K562 (cell line): Measurements from ENCODE around the gene OSBPL1A. TPM values are rescaled to one million over a fixed set of nuclear protein-coding genes. Genes with fewer than 3 reads are reported as not detected.

Experiments used
- ATAC-seq: fragments of 200-7000 bp; cut with Tn5 transposase; 3 replicates; pipeline ENCODE4 v1.9.1; 2020; ENCODE audit warnings: moderate library complexity
- BruUV-seq: library from RNA; stranded (reverse); fragments of 400-500 nt; replicated peaks from 2 replicates; lab custom pipeline; 2021; lab: Mats Ljungman, UMichigan
- CTCF ChIA-PET: fragments of 300-600 bp; formaldehyde crosslinking; extraction: SDS; loops from one replicate; lab custom pipeline; 2021; ENCODE audit warnings: low intra/inter-chr PET ratio; lab: Yijun Ruan, JAX
- POLR2A ChIA-PET: fragments of 300-600, 350-650 bp; sonication (Branson Sonifier 250); formaldehyde crosslinking; extraction: SDS; loops from one replicate; lab custom pipeline; 2021; ENCODE audit warnings: antibody characterized with exemption, inconsistent platforms; lab: Yijun Ruan, JAX
- DNase-seq, 4 experiments: peaks; one replicate each; pipeline versions ENCODE4 v3.0.0 to v3.0.0-alpha.2; 2011 to 2018; ENCODE audit warnings: low spot score in 3 of 4, mixed read lengths in 3 of 4; ENCODE audit errors: extremely low read depth in 1 of 4
- FAIRE-seq: peaks from 2 replicates; lab custom pipeline; 2011; peaks lifted over from hg19 to GRCh38; lab: Jason Lieb, UNC
- H2AFZ ChIP-seq: 2 replicates; pipeline ENCODE4 v1.6.0; 2011; ENCODE audit warnings: low read depth, low read length, control low read depth, inconsistent platforms
- H3K27ac ChIP-seq: fragments of 200-600 bp; 3 replicates; pipeline ENCODE4 v1.8.0; 2011; ENCODE audit warnings: low read depth, mild to moderate bottlenecking, control low read depth, inconsistent platforms, low read length, moderate library complexity, mixed read lengths; ENCODE audit errors: extremely low read depth
- H3K27me3 ChIP-seq, 2 experiments: fragments of 300-600 bp in 1 of 2; 2 replicates in 1 of 2; 3 replicates in 1 of 2; pipeline versions ENCODE4 v1.6.0 to v1.8.0; 2011; ENCODE audit warnings: inconsistent platforms in 2 of 2, low read length in 2 of 2, mild to moderate bottlenecking in 1 of 2, mixed read lengths in 1 of 2, moderate library complexity in 1 of 2; ENCODE audit not compliant: control insufficient read depth in 2 of 2, insufficient read depth in 2 of 2
- H3K36me3 ChIP-seq: fragments of 300-600 bp; 3 replicates; pipeline ENCODE4 v1.8.0; 2011; ENCODE audit warnings: mild to moderate bottlenecking, low read length, inconsistent platforms; ENCODE audit not compliant: control insufficient read depth, insufficient read depth
- H3K4me1 ChIP-seq, 2 experiments: fragments of 200-600 bp in 1 of 2; replicated peaks in 1 of 2; 2 replicates in 1 of 2; 3 replicates in 1 of 2; pipeline versions ENCODE4 v1.5.1 to v1.8.0; 2011; ENCODE audit warnings: inconsistent platforms in 2 of 2, low read length in 2 of 2, mild to moderate bottlenecking in 1 of 2, mixed read lengths in 1 of 2, moderate library complexity in 1 of 2; ENCODE audit not compliant: control insufficient read depth in 2 of 2, insufficient read depth in 2 of 2
- H3K4me2 ChIP-seq: 2 replicates; pipeline ENCODE4 v1.6.1; 2011; ENCODE audit warnings: low read length, control low read depth, inconsistent platforms, mixed read lengths; ENCODE audit not compliant: insufficient read depth
- H3K4me3 ChIP-seq: fragments of 200-600 bp; sonication (generic), shearing (Covaris generic); 2 replicates; pipeline ENCODE4 v1.5.1; 2016; ENCODE audit warnings: control low read depth, inconsistent platforms
- H3K79me2 ChIP-seq: fragments of 200-600 bp; 3 replicates; pipeline ENCODE4 v1.8.0; 2011; ENCODE audit warnings: low read length, inconsistent platforms; ENCODE audit not compliant: control insufficient read depth, insufficient read depth
- H3K9ac ChIP-seq, 2 experiments: 2 replicates each; pipeline versions ENCODE4 v1.6.0 to v1.6.1; 2011; ENCODE audit warnings: low read depth in 2 of 2, low read length in 2 of 2, control low read depth in 1 of 2, inconsistent platforms in 1 of 2, mild to moderate bottlenecking in 1 of 2, mixed read lengths in 1 of 2; ENCODE audit not compliant: insufficient read depth in 1 of 2
- H3K9me1 ChIP-seq: one replicate; pipeline ENCODE4 v1.6.0; 2011; ENCODE audit warnings: inconsistent platforms, mild to moderate bottlenecking, low read length, moderate library complexity; ENCODE audit not compliant: control insufficient read depth, insufficient read depth
- H3K9me3 ChIP-seq: replicated peaks from 2 replicates; pipeline ENCODE4 v1.5.1; 2011; ENCODE audit warnings: low read depth, low read length, inconsistent platforms; ENCODE audit not compliant: control insufficient read depth, insufficient read depth
- H4K20me1 ChIP-seq: replicated peaks from 2 replicates; pipeline ENCODE4 v1.6.1; 2011; ENCODE audit warnings: low read length, inconsistent platforms, mixed read lengths; ENCODE audit not compliant: control insufficient read depth, insufficient read depth
- CBX2 ChIP-seq: fragments of 200-600 bp; sonication (generic); IDR thresholded peaks from one replicate; pipeline ENCODE4 v1.6.1; 2012; ENCODE audit warnings: mild to moderate bottlenecking, low read length, inconsistent platforms; ENCODE audit not compliant: insufficient read depth, poor library complexity, severe bottlenecking
- KLF10 ChIP-seq: fragments of 250-450 bp; sonication (Bioruptor Pico); IDR thresholded peaks from 2 replicates; pipeline ENCODE4 v1.6.1; 2021; ENCODE audit warnings: matching md5 sums
- L3MBTL2 ChIP-seq: fragments of 450-650 bp; IDR thresholded peaks from 2 replicates; pipeline ENCODE4 v1.6.1; 2016; ENCODE audit warnings: mild to moderate bottlenecking, moderate library complexity
- MEF2A ChIP-seq: IDR thresholded peaks from 2 replicates; pipeline ENCODE4 v1.6.1; 2011; ENCODE audit warnings: low read depth, mild to moderate bottlenecking, low read length, moderate library complexity; ENCODE audit not compliant: control insufficient read depth
- MIER1 ChIP-seq: fragments of 450-650 bp; IDR thresholded peaks from 2 replicates; pipeline ENCODE4 v1.6.1; 2016; ENCODE audit warnings: antibody characterized with exemption, mild to moderate bottlenecking, low read depth
- RUNX1 ChIP-seq: sonication (generic); IDR thresholded peaks from 2 replicates; pipeline ENCODE4 v1.6.1; 2016; ENCODE audit warnings: antibody characterized with exemption, low read depth
- ZKSCAN8 ChIP-seq: fragments of 200-800 bp; sonication (Bioruptor generic); IDR thresholded peaks from 2 replicates; pipeline ENCODE4 v1.6.1; 2016; ENCODE audit warnings: missing genetic modification characterization, missing compliant biosample characterization
- ZNF592 ChIP-seq: fragments of 450-650 bp; IDR thresholded peaks from 2 replicates; pipeline ENCODE4 v1.6.1; 2017; ENCODE audit warnings: antibody characterized with exemption, mild to moderate bottlenecking
- ZNF696 ChIP-seq: fragments of 250-450 bp; sonication (Bioruptor Pico); conservative IDR thresholded peaks from 2 replicates; pipeline ENCODE4 v1.4.0; 2020; ENCODE audit warnings: mild to moderate bottlenecking, moderate library complexity
- WGBS: fragments of 100-300 bp; shearing (Covaris generic); methylation state at CpG from one replicate; pipeline ENCODE4 v1.1.6; 2016; ENCODE audit warnings: low coverage, mixed read lengths; ENCODE audit not compliant: insufficient coverage; ENCODE audit errors: missing lambda C conversion rate; 5-methylcytosine and 5-hydroxymethylcytosine counted together
- in situ Hi-C: fragments of 300-500 bp; cut with MboI; formaldehyde crosslinking; loops from 4 replicates; pipeline ENCODE4 v1.15.0; 2018; ENCODE audit warnings: inconsistent platforms, mixed read lengths
- intact Hi-C: fragments of 100-400 bp; cut with micrococcal nuclease; formaldehyde crosslinking; loops from 2 replicates; pipeline ENCODE4 v1.14.2; 2022
- polyA plus RNA-seq, 8 experiments: library from polyadenylated mRNA; depleted of rRNA in 4 of 8; stranded (reverse) in 5 of 8; unstranded in 3 of 8; fragments of >200 nt; fragmentation: Nextera tagmentation in 2 of 8; fragmentation: Illumina TruSeq in 1 of 8; extraction: Ambion mirVana in 2 of 8; extraction: Trizol in 1 of 8; gene quantifications; 2 replicates each; pipeline versions ENCODE4 v1.2.1 to v1.2.3, GENCODE V29; 2011 to 2014; ENCODE audit warnings: inconsistent platforms in 1 of 8, missing spikeins in 1 of 8
- total RNA-seq, 7 experiments: library from RNA; depleted of rRNA in 6 of 7; stranded (reverse); fragments of >200 nt in 6 of 7; fragmentation: Illumina TruSeq in 2 of 7; extraction: Trizol in 2 of 7; gene quantifications; 2 replicates each; pipeline versions ENCODE4 v1.2.1 to v1.2.3, GENCODE V29; 2011 to 2021; ENCODE audit warnings: low replicate concordance in 1 of 7
- TF ChIP-seq, protein P1 (sequence below): fragments of 450-650 bp; IDR thresholded peaks from 2 replicates; pipeline ENCODE4 v1.6.1; 2016; ENCODE audit warnings: borderline replicate concordance

The OSBPL1A gene
- total and polyA plus RNA-seq, 9 of the 15 experiments (the other 6 are each of a cell fraction or from before 2014, with no cell fraction given), result 0.40 to 0.49 TPM; not detected in 7

- intact Hi-C loops (no loop called here), in situ Hi-C loops (no loop called here)
- no peak for ATAC-seq
- Histone ChIP-seq H3K9me1 (no peaks in the 10 kb centered on the region), H3K9ac (no peak overlapping the region), H3K36me3 (no peaks in the 10 kb centered on the region), H3K4me2 (no peak overlapping the region), H4K20me1 (no peaks in the 10 kb centered on the region), H3K9me3 (no peaks in the 10 kb centered on the region), H3K27me3 (peaks cover 12 to 20% of the 10 kb centered on the region in 2 experiments; a peak in 4 of 5 replicates), H3K4me1 (peaks cover 0 to 7% of the 10 kb centered on the region in 2 experiments; a peak in 1 of 5 replicates), H3K79me2 (no peaks in the 10 kb centered on the region), H3K27ac (no peak overlapping the region), H3K4me3 (no peak overlapping the region), H2AFZ (no peak overlapping the region)
- DNase-seq, result no peak
- FAIRE-seq, result no peak
- TF ChIP-seq RUNX1, result no peak
- no peak for TF ChIP-seq CBX2
- TF ChIP-seq MIER1, result no peak
- TF ChIP-seq MEF2A, result no peak
- TF ChIP-seq, protein P1, sequence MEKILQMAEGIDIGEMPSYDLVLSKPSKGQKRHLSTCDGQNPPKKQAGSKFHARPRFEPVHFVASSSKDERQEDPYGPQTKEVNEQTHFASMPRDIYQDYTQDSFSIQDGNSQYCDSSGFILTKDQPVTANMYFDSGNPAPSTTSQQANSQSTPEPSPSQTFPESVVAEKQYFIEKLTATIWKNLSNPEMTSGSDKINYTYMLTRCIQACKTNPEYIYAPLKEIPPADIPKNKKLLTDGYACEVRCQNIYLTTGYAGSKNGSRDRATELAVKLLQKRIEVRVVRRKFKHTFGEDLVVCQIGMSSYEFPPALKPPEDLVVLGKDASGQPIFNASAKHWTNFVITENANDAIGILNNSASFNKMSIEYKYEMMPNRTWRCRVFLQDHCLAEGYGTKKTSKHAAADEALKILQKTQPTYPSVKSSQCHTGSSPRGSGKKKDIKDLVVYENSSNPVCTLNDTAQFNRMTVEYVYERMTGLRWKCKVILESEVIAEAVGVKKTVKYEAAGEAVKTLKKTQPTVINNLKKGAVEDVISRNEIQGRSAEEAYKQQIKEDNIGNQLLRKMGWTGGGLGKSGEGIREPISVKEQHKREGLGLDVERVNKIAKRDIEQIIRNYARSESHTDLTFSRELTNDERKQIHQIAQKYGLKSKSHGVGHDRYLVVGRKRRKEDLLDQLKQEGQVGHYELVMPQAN, result no peak
- TF ChIP-seq ZKSCAN8 (CRISPR knock-in tag), result no peak
- TF ChIP-seq KLF10 (CRISPR knock-in tag), result no peak
- no peak for TF ChIP-seq L3MBTL2
- no peak for TF ChIP-seq ZNF696 (CRISPR knock-in tag)
- no peak for TF ChIP-seq ZNF592
- BruUV-seq, result no TSS peak
- CTCF ChIA-PET, result no interaction called here
- 0% methylated on average over 4 of the region's 4 CpGs for WGBS
- POLR2A ChIA-PET, result interaction anchor here (1.0 kb wide), 1 partner anchor 11 kb away, joined by 3 read pairs; no protein-coding TSS in a partner anchor
These were observed 127.2 kb downstream of the OSBPL1A start for GRCh38 chr18:24270358-24270936.
